ENCODE results near the gene GCGR. TPM values are rescaled to one million over a fixed set of nuclear protein-coding genes. Genes with fewer than 3 reads are reported as not detected.

The GCGR gene
- total RNA-seq, 1 donor from 2014 or later = 0.17 TPM

GRCh38 chr17:81812571-81813370, 8.8 kb downstream of the GCGR start:
- DNase-seq = no peak

GRCh38 chr17:81813371-81813684, 9.4 kb downstream of the GCGR start:
- no peak for DNase-seq

GRCh38 chr17:81813861-81814683, 10.1 kb downstream of the GCGR start:
- no peak for DNase-seq

- no peak for DNase-seq
These were observed 11.0 kb downstream of the GCGR start for GRCh38 chr17:81814748-81815645.

- no peak for DNase-seq
These were observed 11.7 kb downstream of the GCGR start for GRCh38 chr17:81815646-81815986.

GRCh38 chr17:81817758-81818147, 13.8 kb downstream of the GCGR start:
- DNase-seq = no peak

GRCh38 chr17:81819708-81820107, 15.8 kb downstream of the GCGR start:
- DNase-seq = no peak

- DNase-seq = no peak
These were observed 17.2 kb downstream of the GCGR start for GRCh38 chr17:81821147-81821546.

GRCh38 chr17:81821603-81822311, 17.8 kb downstream of the GCGR start:
- peak; percentile 76 for DNase-seq

GRCh38 chr17:81822312-81822637, 18.3 kb downstream of the GCGR start:
- no peak for DNase-seq

GRCh38 chr17:81822996-81823819, 19.3 kb downstream of the GCGR start:
- no peak for DNase-seq

GRCh38 chr17:81823820-81824550, 20.0 kb downstream of the GCGR start:
- DNase-seq = no peak

- no peak for DNase-seq
These were observed 20.6 kb downstream of the GCGR start for GRCh38 chr17:81824595-81824994.

- DNase-seq = no peak
These were observed 22.0 kb downstream of the GCGR start for GRCh38 chr17:81825841-81826466.

GRCh38 chr17:81828656-81829055, 24.7 kb downstream of the GCGR start:
- no peak for DNase-seq

- no peak for DNase-seq
These were observed 25.9 kb downstream of the GCGR start for GRCh38 chr17:81829858-81830257.

GRCh38 chr17:81831563-81831956, 27.6 kb downstream of the GCGR start:
- DNase-seq = no peak

- DNase-seq = peak; percentile 13
These were observed 28.1 kb downstream of the GCGR start for GRCh38 chr17:81831957-81832607.

GRCh38 chr17:81832608-81833159, 28.7 kb downstream of the GCGR start:
- peak; percentile 40 for DNase-seq
